Pancreas (tissue), 10 donors: Measurements from ENCODE around the gene PWWP2A. TPM values are rescaled to one million over a fixed set of nuclear protein-coding genes. Genes with fewer than 3 reads are reported as not detected.
A peak's percentile ranks its signal among the peaks of the same experiment; 100 is the strongest.

Experiments
- ATAC-seq, 4 donors: fragments of 200-7000 bp; cut with Tn5 transposase; one replicate each; pipeline versions ENCODE4 v1.8.0 to v1.9.1; 2020; ENCODE audit warnings: mild to moderate bottlenecking in 4 of 4, moderate library complexity in 4 of 4
- DNase-seq, 6 donors: peaks; one replicate each; pipeline ENCODE4 v3.0.0-alpha.2; 2020
- FAIRE-seq: peaks from 2 replicates; lab custom pipeline; 2012; peaks lifted over from hg19 to GRCh38; lab: Jason Lieb, UNC
- H3K27ac ChIP-seq, 4 donors: fragments of 200-600 bp; sonication (generic); 1 replicate in 3 of 4; 2 replicates in 1 of 4; pipeline versions ENCODE4 v1.5.0 to v1.8.0; 2020
- H3K27me3 ChIP-seq, 4 donors: fragments of 200-600 bp; one replicate each; pipeline ENCODE4 v1.8.0; 2021
- H3K36me3 ChIP-seq, 3 donors: fragments of 200-600 bp; sonication (generic) in 1 of 3; one replicate each; pipeline versions ENCODE4 v1.5.0 to v1.8.0; 2020 to 2021
- H3K4me1 ChIP-seq, 3 donors: fragments of 200-600 bp; one replicate each; pipeline ENCODE4 v1.8.0; 2021
- H3K4me3 ChIP-seq, 4 donors: fragments of 200-600 bp; sonication (generic) in 2 of 4; one replicate each; pipeline versions ENCODE4 v1.5.0 to v1.8.0; 2020 to 2021
- H3K9me3 ChIP-seq, 4 donors: fragments of 200-600 bp; one replicate each; pipeline ENCODE4 v1.8.0; 2021
- CTCF ChIP-seq, 4 donors: fragments of 200-600 bp; sonication (generic) in 3 of 4; IDR thresholded peaks; one replicate each; pipeline versions ENCODE4 v1.5.0 to v1.8.0; 2021; ENCODE audit warnings: antibody characterized with exemption in 4 of 4
- WGBS, 2 donors: extraction: QIAGEN DNeasy Blood & Tissue Kit; methylation state at CpG; one replicate each; pipeline ENCODE4 v1.1.7; 2013; 5-methylcytosine and 5-hydroxymethylcytosine counted together
- intact Hi-C, 3 donors: fragments of 100-400 bp; cut with DNase I; formaldehyde crosslinking; loops; one replicate each; pipeline versions ENCODE4 v1.11.1 to v1.14.2; 2022
- polyA plus RNA-seq, 2 donors: library from polyadenylated mRNA; stranded (reverse); fragments of 200-250 nt; gene quantifications; one replicate each; pipeline ENCODE4 v1.2.3, GENCODE V29; 2013
- total RNA-seq, 6 donors: library from RNA; stranded (reverse); fragmentation: NEBNext Ultra II Directional in 4 of 6; extraction: Animal tissue kit (Norgen Biotek cat#: 25700) in 4 of 6; gene quantifications; one replicate each; pipeline versions ENCODE4 v1.2.1 to v1.2.4, GENCODE V29; 2021 to 2023
- donor health status: healthy with polysubstance abuse.
- donor health status: DM: no; HTN: no; CAD: no; lungs with moderate emphysema.
- donor health status: DM: no; HTN: no; CAD: no.
- donor health status: control.
- donor health status: control.
- donor health status: Bipolar disorder and iron deficiency.
- donor health status: DM: yes; HTN: yes; CAD: no.
- donor health status: DM: no; HTN: no; CAD: no.
- donor health status: DM: no; HTN: no; CAD: no.
- donor health status: DM: yes; HTN: yes; CAD: no.

The PWWP2A gene
- total and polyA plus RNA-seq, 8 donors = 7.9 to 14.5 (median 10.2) TPM

- Histone ChIP-seq H3K4me3 (no peak overlapping the region), H3K9me3 (no peaks in the 10 kb centered on the region), H3K27ac (peak overlapping the region; percentile 63 to 83 (median 71)), H3K36me3 (no peaks in the 10 kb centered on the region), H3K4me1 (peaks cover 6 to 21% (median 19%) of the 10 kb centered on the region in 3 donors), H3K27me3 (no peaks in the 10 kb centered on the region)
- no peak for FAIRE-seq
- intact Hi-C loops = no loop called here
- no peak for TF ChIP-seq CTCF (IDR thresholded peaks at IDR 0.05)
- DNase-seq = peak in 5 of 6 donors; percentile 46 to 84 (median 78)
- peak; percentile 84 to 92 (median 88) for ATAC-seq
- WGBS, 2 donors = 22 to 26% methylated on average over 9 of the region's 9 CpGs
Observed at GRCh38 chr5:160064995-160065614, 54.1 kb downstream of the PWWP2A start.

- H3K36me3 ChIP-seq = no peaks in the 10 kb centered on the region
- DNase-seq = peak; percentile 88 to 95 (median 90)
- H3K9me3 ChIP-seq = no peaks in the 10 kb centered on the region
- 17 to 18% methylated on average over 1 of the region's 1 CpG for WGBS, 2 donors
- intact Hi-C loops = no loop called here
- FAIRE-seq = no peak
- peak; percentile 90 to 92 (median 91) for ATAC-seq
- peaks cover 6 to 21% (median 19%) of the 10 kb centered on the region in 3 donors for H3K4me1 ChIP-seq
- TF ChIP-seq CTCF (IDR thresholded peaks at IDR 0.05) = no peak
- no peak overlapping the region for H3K4me3 ChIP-seq
- H3K27ac ChIP-seq = peak overlapping the region; percentile 63 to 83 (median 71)
- no peaks in the 10 kb centered on the region for H3K27me3 ChIP-seq
Observed at GRCh38 chr5:160064417-160064810, 54.8 kb downstream of the PWWP2A start.

- FAIRE-seq = no peak
- no peak for ATAC-seq
Observed at GRCh38 chr5:160061770-160062169, 57.5 kb downstream of the PWWP2A start.

GRCh38 chr5:160060001-160060400, 59.2 kb downstream of the PWWP2A start:
- H3K27me3 ChIP-seq = no peaks in the 10 kb centered on the region
- ATAC-seq (no peak), FAIRE-seq (no peak), DNase-seq (no peak)
- no peak overlapping the region for H3K27ac ChIP-seq
- 82 to 87% methylated on average over 4 of the region's 4 CpGs for WGBS, 2 donors
- H3K36me3 ChIP-seq = no peaks in the 10 kb centered on the region
- intact Hi-C loops = no loop called here
- no peak overlapping the region for H3K4me3 ChIP-seq
- no peaks in the 10 kb centered on the region for H3K9me3 ChIP-seq
- peaks cover 3 to 13% (median 12%) of the 10 kb centered on the region in 3 donors for H3K4me1 ChIP-seq
- no peak for TF ChIP-seq CTCF (IDR thresholded peaks at IDR 0.05)

More at GRCh38 chr5:160061770-160062169, 57.5 kb downstream of the PWWP2A start:
- peaks cover 6 to 21% (median 19%) of the 10 kb centered on the region in 3 donors for H3K4me1 ChIP-seq
- no peaks in the 10 kb centered on the region for H3K27me3 ChIP-seq
- H3K36me3 ChIP-seq = no peaks in the 10 kb centered on the region
- TF ChIP-seq CTCF (IDR thresholded peaks at IDR 0.05) = no peak
- no peak overlapping the region for H3K4me3 ChIP-seq
- H3K27ac ChIP-seq = no peak overlapping the region
- WGBS, 2 donors = 56 to 93% methylated on average over 2 to 3 of the region's 3 CpGs
- no peaks in the 10 kb centered on the region for H3K9me3 ChIP-seq
- intact Hi-C loops = no loop called here
- DNase-seq = peak in 1 of 6 donors; percentile 40

DNA sequence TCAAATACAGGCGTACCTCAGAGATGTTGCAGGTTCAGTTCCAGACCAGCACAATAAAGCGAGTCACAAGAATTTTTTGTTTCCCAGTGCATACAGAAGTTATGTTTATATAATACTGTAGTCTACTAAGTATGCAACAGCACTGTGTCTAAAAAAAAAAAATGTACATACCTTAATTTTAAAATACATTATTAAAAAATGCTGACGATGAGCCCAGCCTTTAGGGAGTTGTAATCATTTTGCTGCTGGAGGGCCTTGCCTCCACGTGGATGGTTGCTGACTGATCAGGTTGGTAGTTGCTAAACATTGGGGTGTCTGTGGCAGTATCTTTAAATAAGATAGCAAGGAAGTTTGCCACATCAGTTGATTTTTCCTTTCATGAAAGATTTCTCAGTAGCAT, 62.0 kb downstream of the PWWP2A start:
- H3K27ac ChIP-seq = no peak overlapping the region
- H3K27me3 ChIP-seq = no peaks in the 10 kb centered on the region
- no peak for FAIRE-seq
- H3K36me3 ChIP-seq = peaks cover 0 to 7% (median 0%) of the 10 kb centered on the region in 3 donors
- 91 to 94% methylated on average over 4 of the region's 4 CpGs for WGBS, 2 donors
- no peak overlapping the region for H3K4me3 ChIP-seq
- intact Hi-C loops = no loop called here
- ATAC-seq = no peak
- DNase-seq = no peak
- H3K4me1 ChIP-seq = no peaks in the 10 kb centered on the region
- no peak for TF ChIP-seq CTCF (IDR thresholded peaks at IDR 0.05)
- H3K9me3 ChIP-seq = no peaks in the 10 kb centered on the region
